Neural crest cell (in vitro differentiated cells): Measurements from ENCODE around the gene ABCA9. TPM values are rescaled to one million over a fixed set of nuclear protein-coding genes. Genes with fewer than 3 reads are reported as not detected.

Experiments
- DNase-seq: peaks from one replicate; pipeline ENCODE4 v3.0.0; 2021; ENCODE audit warnings: low read depth, mixed read lengths, low spot score
- H3K27ac Mint-ChIP-seq: one replicate; pipeline ENCODE4 v1.8.0; 2021; ENCODE audit warnings: mild to moderate bottlenecking, mixed read lengths; ENCODE audit not compliant: unreplicated experiment
- H3K27me3 Mint-ChIP-seq: 2 replicates; pipeline ENCODE4 v1.8.0; 2021; ENCODE audit warnings: low read depth, mild to moderate bottlenecking, mixed read lengths
- H3K36me3 Mint-ChIP-seq: 2 replicates; pipeline ENCODE4 v1.8.0; 2021; ENCODE audit warnings: low read depth, mild to moderate bottlenecking, mixed read lengths
- H3K4me1 Mint-ChIP-seq: 2 replicates; pipeline ENCODE4 v1.8.0; 2021; ENCODE audit warnings: mixed read lengths
- H3K4me3 Mint-ChIP-seq: one replicate; pipeline ENCODE4 v1.8.0; 2021; ENCODE audit warnings: mild to moderate bottlenecking, mixed read lengths
- H3K9me3 Mint-ChIP-seq: 2 replicates; pipeline ENCODE4 v1.8.0; 2021; ENCODE audit warnings: mixed read lengths
- total RNA-seq: library from RNA; stranded (reverse); gene quantifications from 2 replicates; pipeline ENCODE4 v1.2.1, GENCODE V29; 2021
- TF ChIP-seq, protein P1 (sequence below): fragments of 200-600 bp; sonication (generic); conservative IDR thresholded peaks from 2 replicates; pipeline ENCODE4 v1.5.0; 2021; ENCODE audit warnings: antibody characterized with exemption, mild to moderate bottlenecking

The ABCA9 gene
- total RNA-seq, 1 donor from 2014 or later, result 1.3 TPM

GRCh38 chr17:68943123-68943811, 117.5 kb downstream of the ABCA9 start:
- H3K4me1 Mint-ChIP-seq, result no peaks in the 10 kb centered on the region
- TF ChIP-seq, protein P1, sequence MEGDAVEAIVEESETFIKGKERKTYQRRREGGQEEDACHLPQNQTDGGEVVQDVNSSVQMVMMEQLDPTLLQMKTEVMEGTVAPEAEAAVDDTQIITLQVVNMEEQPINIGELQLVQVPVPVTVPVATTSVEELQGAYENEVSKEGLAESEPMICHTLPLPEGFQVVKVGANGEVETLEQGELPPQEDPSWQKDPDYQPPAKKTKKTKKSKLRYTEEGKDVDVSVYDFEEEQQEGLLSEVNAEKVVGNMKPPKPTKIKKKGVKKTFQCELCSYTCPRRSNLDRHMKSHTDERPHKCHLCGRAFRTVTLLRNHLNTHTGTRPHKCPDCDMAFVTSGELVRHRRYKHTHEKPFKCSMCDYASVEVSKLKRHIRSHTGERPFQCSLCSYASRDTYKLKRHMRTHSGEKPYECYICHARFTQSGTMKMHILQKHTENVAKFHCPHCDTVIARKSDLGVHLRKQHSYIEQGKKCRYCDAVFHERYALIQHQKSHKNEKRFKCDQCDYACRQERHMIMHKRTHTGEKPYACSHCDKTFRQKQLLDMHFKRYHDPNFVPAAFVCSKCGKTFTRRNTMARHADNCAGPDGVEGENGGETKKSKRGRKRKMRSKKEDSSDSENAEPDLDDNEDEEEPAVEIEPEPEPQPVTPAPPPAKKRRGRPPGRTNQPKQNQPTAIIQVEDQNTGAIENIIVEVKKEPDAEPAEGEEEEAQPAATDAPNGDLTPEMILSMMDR, result no peak
- H3K9me3 Mint-ChIP-seq, result peaks cover 8% of the 10 kb centered on the region
- no peaks in the 10 kb centered on the region for H3K36me3 Mint-ChIP-seq
- H3K27ac Mint-ChIP-seq, result no peak overlapping the region
- H3K27me3 Mint-ChIP-seq, result no peaks in the 10 kb centered on the region
- H3K4me3 Mint-ChIP-seq, result no peak overlapping the region
- no peak for DNase-seq

- Mint-ChIP-seq H3K4me3 (no peak overlapping the region), H3K27ac (no peak overlapping the region), H3K27me3 (no peaks in the 10 kb centered on the region), H3K9me3 (peaks cover 7% of the 10 kb centered on the region), H3K4me1 (no peaks in the 10 kb centered on the region), H3K36me3 (no peaks in the 10 kb centered on the region)
- DNase-seq, result no peak
- TF ChIP-seq, protein P1, result no peak
These were observed 118.3 kb downstream of the ABCA9 start for GRCh38 chr17:68942389-68942788.

- TF ChIP-seq, protein P1, result no peak
- no peaks in the 10 kb centered on the region for H3K36me3 Mint-ChIP-seq
- H3K4me1 Mint-ChIP-seq, result no peaks in the 10 kb centered on the region
- no peak overlapping the region for H3K4me3 Mint-ChIP-seq
- no peak for DNase-seq
- H3K27ac Mint-ChIP-seq, result no peak overlapping the region
- H3K9me3 Mint-ChIP-seq, result peaks cover 8% of the 10 kb centered on the region
- no peaks in the 10 kb centered on the region for H3K27me3 Mint-ChIP-seq
These were observed 119.0 kb downstream of the ABCA9 start for GRCh38 chr17:68941761-68942160.

DNA sequence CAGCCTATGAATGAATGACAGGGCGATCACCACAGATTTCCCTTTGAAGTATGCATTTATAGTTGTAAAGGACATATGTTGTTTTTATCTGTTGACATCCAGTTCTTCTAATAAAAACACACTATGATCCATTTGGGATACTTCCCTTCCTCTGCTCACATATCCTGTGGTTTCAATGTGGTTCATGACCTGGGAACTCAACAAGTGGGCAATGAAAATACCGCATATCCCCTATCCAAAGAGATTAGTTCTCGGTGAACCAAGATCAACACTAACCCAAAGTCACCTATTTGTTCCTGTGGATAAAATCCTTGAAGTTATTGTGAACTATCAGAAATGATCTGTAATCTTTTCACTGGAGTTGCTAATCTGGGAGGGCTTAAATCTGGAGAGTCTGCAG, 121.5 kb downstream of the ABCA9 start:
- no peak for DNase-seq
- H3K9me3 Mint-ChIP-seq, result peaks cover 12% of the 10 kb centered on the region
- peaks cover 7% of the 10 kb centered on the region for H3K36me3 Mint-ChIP-seq
- H3K27ac Mint-ChIP-seq, result no peak overlapping the region
- H3K4me3 Mint-ChIP-seq, result no peak overlapping the region
- TF ChIP-seq, protein P1, result no peak
- no peaks in the 10 kb centered on the region for H3K4me1 Mint-ChIP-seq
- H3K27me3 Mint-ChIP-seq, result no peaks in the 10 kb centered on the region

DNA sequence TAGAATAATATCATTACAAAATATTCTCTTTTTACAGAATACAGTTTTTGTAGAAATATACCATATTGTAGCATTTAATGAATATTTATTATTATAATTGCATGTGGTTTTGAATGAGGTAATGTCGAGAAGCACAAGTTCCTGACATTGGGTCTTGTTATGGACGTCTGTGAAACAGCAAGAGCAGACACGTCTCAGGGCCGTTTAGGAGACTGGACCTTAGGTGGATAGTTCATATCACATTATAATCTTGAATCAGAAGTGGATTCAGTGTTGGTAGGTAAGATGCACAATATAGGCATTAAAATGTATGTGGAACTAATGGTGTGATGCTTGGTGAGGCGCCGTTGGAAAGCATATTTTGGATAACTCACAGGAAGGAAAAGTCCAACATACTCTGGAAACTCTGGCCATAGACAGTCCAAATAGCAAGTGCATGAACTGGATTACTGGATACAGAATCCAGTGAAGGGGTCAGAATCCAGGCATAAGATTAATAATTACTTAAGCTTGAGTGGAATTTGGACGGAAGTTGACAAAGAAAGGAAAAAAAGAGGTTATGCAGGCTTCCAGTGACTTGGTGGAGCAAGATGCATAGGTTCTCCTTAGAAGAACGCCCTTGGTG, 122.7 kb downstream of the ABCA9 start:
- Mint-ChIP-seq H3K4me3 (no peak overlapping the region), H3K36me3 (peaks cover 7% of the 10 kb centered on the region), H3K4me1 (no peaks in the 10 kb centered on the region), H3K9me3 (peaks cover 12% of the 10 kb centered on the region), H3K27me3 (no peaks in the 10 kb centered on the region), H3K27ac (no peak overlapping the region)
- no peak for DNase-seq
- TF ChIP-seq, protein P1, result no peak
